H1 (cell line): ENCODE data around the gene RPL3. TPM values are rescaled to one million over a fixed set of nuclear protein-coding genes. Genes with fewer than 3 reads are reported as not detected.
"Not testable (repeated sequence)": the region's sequence is repeated elsewhere in the genome, so short reads cannot be mapped to it uniquely, and the experiment has no call there.

ENCODE experiments used
- CTCF ChIA-PET: fragments of 300-600 bp; sonication (Branson Sonifier 250); formaldehyde crosslinking; loops from one replicate; lab custom pipeline; 2021; ENCODE audit not compliant: partially characterized antibody; lab: Charles Lee
- POLR2A ChIA-PET: fragments of 300-600 bp; sonication (Branson Sonifier 250); formaldehyde crosslinking; loops from one replicate; lab custom pipeline; 2021; ENCODE audit warnings: inconsistent platforms; ENCODE audit not compliant: partially characterized antibody; lab: Charles Lee
- DNase-seq, 2 experiments: peaks; one replicate each; pipeline versions ENCODE4 v3.0.0 to v3.0.0-alpha.2; 2010 to 2022; ENCODE audit warnings: low spot score in 2 of 2, low read depth in 1 of 2, mixed read lengths in 1 of 2
- FAIRE-seq: peaks from 2 replicates; lab custom pipeline; 2011; peaks lifted over from hg19 to GRCh38; lab: Jason Lieb, UNC
- H2AFZ ChIP-seq: 2 replicates; pipeline ENCODE4 v1.8.1; 2012; ENCODE audit warnings: low read length, inconsistent platforms
- H2AK5ac ChIP-seq: 2 replicates; pipeline ENCODE4 v1.6.1; 2013; ENCODE audit warnings: low read depth, low read length
- H2BK120ac ChIP-seq: replicated peaks from 2 replicates; pipeline ENCODE3; 2013; ENCODE audit warnings: low read depth, low read length, inconsistent platforms
- H2BK12ac ChIP-seq: 2 replicates; pipeline ENCODE4 v1.6.1; 2013; ENCODE audit warnings: low read depth, low read length
- H2BK15ac ChIP-seq: 2 replicates; pipeline ENCODE4 v1.6.1; 2013; ENCODE audit warnings: low read length
- H2BK20ac ChIP-seq: 2 replicates; pipeline ENCODE4 v1.6.1; 2013; ENCODE audit warnings: low read length
- H2BK5ac ChIP-seq: 2 replicates; pipeline ENCODE4 v1.6.1; 2013; ENCODE audit warnings: low read depth, low read length
- H3K14ac ChIP-seq: 2 replicates; pipeline ENCODE4 v1.6.1; 2013; ENCODE audit warnings: inconsistent platforms; ENCODE audit not compliant: insufficient read length
- H3K18ac ChIP-seq: 2 replicates; pipeline ENCODE4 v1.6.1; 2013; ENCODE audit warnings: low read length; ENCODE audit errors: extremely low read depth
- H3K23ac ChIP-seq: 2 replicates; pipeline ENCODE4 v1.6.1; 2013; ENCODE audit warnings: inconsistent platforms; ENCODE audit not compliant: insufficient read length
- H3K23me2 ChIP-seq: 2 replicates; pipeline ENCODE4 v1.6.1; 2013; ENCODE audit warnings: low read depth, low read length
- H3K27ac ChIP-seq: 2 replicates; pipeline ENCODE4 v1.6.1; 2011; ENCODE audit warnings: low read depth, low read length, inconsistent platforms
- H3K27me3 ChIP-seq, 4 experiments: replicated peaks in 1 of 4; 1 replicate in 1 of 4; 2 replicates in 3 of 4; pipeline versions ENCODE4 v1.6.1 to v1.8.1; 2011 to 2013; ENCODE audit warnings: low read length in 3 of 4, mild to moderate bottlenecking in 3 of 4, inconsistent platforms in 2 of 4, mixed read lengths in 2 of 4, moderate library complexity in 1 of 4; ENCODE audit not compliant: control insufficient read depth in 3 of 4, insufficient read depth in 3 of 4; ENCODE audit errors: extremely low read depth in 1 of 4
- H3K36me3 ChIP-seq, 4 experiments: 2 replicates each; pipeline versions ENCODE4 v1.6.1 to v1.8.1; 2011 to 2013; ENCODE audit warnings: mild to moderate bottlenecking in 4 of 4, low read length in 3 of 4, moderate library complexity in 2 of 4, control low read depth in 1 of 4, inconsistent platforms in 1 of 4; ENCODE audit not compliant: insufficient read depth in 4 of 4, control insufficient read depth in 2 of 4
- H3K4ac ChIP-seq: replicated peaks from 2 replicates; pipeline ENCODE3; 2013; ENCODE audit warnings: low read length, low read depth, mixed read lengths, inconsistent platforms; ENCODE audit not compliant: insufficient read length
- H3K4me1 ChIP-seq, 4 experiments: replicated peaks in 1 of 4; 1 replicate in 1 of 4; 2 replicates in 3 of 4; pipeline versions ENCODE4 v1.6.1 to v1.8.1; 2011 to 2013; ENCODE audit warnings: low read length in 3 of 4, inconsistent platforms in 2 of 4, mixed read lengths in 1 of 4; ENCODE audit not compliant: insufficient read depth in 4 of 4, control insufficient read depth in 3 of 4
- H3K4me2 ChIP-seq, 2 experiments: 2 replicates each; pipeline versions ENCODE4 v1.6.1 to v1.8.1; 2011 to 2013; ENCODE audit warnings: low read depth in 2 of 2, low read length in 2 of 2, control low read depth in 1 of 2, inconsistent platforms in 1 of 2, mild to moderate bottlenecking in 1 of 2; ENCODE audit not compliant: insufficient read depth in 1 of 2
- H3K4me3 ChIP-seq, 4 experiments: fragments of 200-600, 300-600 bp in 1 of 4; sonication (generic), shearing (Covaris generic), sonication (Bioruptor Twin) in 1 of 4; 2 replicates each; pipeline versions ENCODE4 v1.5.1 to v1.8.1; 2011 to 2016; ENCODE audit warnings: low read length in 4 of 4, low read depth in 3 of 4, control low read depth in 2 of 4, inconsistent platforms in 2 of 4, mild to moderate bottlenecking in 2 of 4, mixed read lengths in 1 of 4, moderate library complexity in 1 of 4; ENCODE audit not compliant: insufficient read depth in 2 of 4; ENCODE audit errors: extremely low read depth in 1 of 4
- H3K56ac ChIP-seq: replicated peaks from 2 replicates; pipeline ENCODE3; 2013; ENCODE audit warnings: low read depth, mild to moderate bottlenecking, mixed read lengths, low read length, inconsistent platforms; ENCODE audit not compliant: insufficient read length
- H3K79me1 ChIP-seq: 2 replicates; pipeline ENCODE4 v1.6.1; 2013; ENCODE audit warnings: low read depth, low read length, control low read depth
- H3K79me2 ChIP-seq, 2 experiments: 2 replicates each; pipeline versions ENCODE4 v1.6.1 to v1.8.1; 2012 to 2013; ENCODE audit warnings: low read length in 2 of 2, mild to moderate bottlenecking in 2 of 2, inconsistent platforms in 1 of 2; ENCODE audit not compliant: insufficient read depth in 2 of 2, control insufficient read depth in 1 of 2
- H3K9ac ChIP-seq, 4 experiments: replicated peaks in 1 of 4; 1 replicate in 1 of 4; 2 replicates in 3 of 4; pipeline versions ENCODE4 v1.6.1 to v1.8.1; 2011 to 2013; ENCODE audit warnings: low read depth in 3 of 4, low read length in 3 of 4, control low read depth in 2 of 4, mild to moderate bottlenecking in 2 of 4, moderate library complexity in 2 of 4, inconsistent platforms in 1 of 4; ENCODE audit errors: extremely low read depth in 1 of 4
- H3K9me3 ChIP-seq, 2 experiments: 2 replicates each; pipeline versions ENCODE4 v1.6.1 to v1.8.1; 2012 to 2013; ENCODE audit warnings: mild to moderate bottlenecking in 2 of 2, moderate library complexity in 2 of 2, control low read depth in 1 of 2, inconsistent platforms in 1 of 2, low read depth in 1 of 2, low read length in 1 of 2, mixed read lengths in 1 of 2; ENCODE audit not compliant: insufficient read depth in 2 of 2
- H4K20me1 ChIP-seq, 2 experiments: replicated peaks in 1 of 2; 2 replicates each; pipeline versions ENCODE3 to v1.8.1; 2011 to 2013; ENCODE audit warnings: inconsistent platforms in 2 of 2, low read length in 2 of 2, mild to moderate bottlenecking in 1 of 2; ENCODE audit not compliant: insufficient read depth in 2 of 2, control insufficient read depth in 1 of 2
- H4K5ac ChIP-seq: 2 replicates; pipeline ENCODE4 v1.6.1; 2013; ENCODE audit warnings: low read length, low read depth, mixed read lengths, inconsistent platforms; ENCODE audit not compliant: insufficient read length
- H4K8ac ChIP-seq: 2 replicates; pipeline ENCODE4 v1.8.0; 2013; ENCODE audit warnings: mild to moderate bottlenecking, moderate library complexity, low read length, inconsistent platforms; ENCODE audit not compliant: insufficient read depth; ENCODE audit errors: extremely low read depth
- H4K91ac ChIP-seq: replicated peaks from 2 replicates; pipeline ENCODE3; 2013; ENCODE audit warnings: low read length, mixed read lengths, inconsistent platforms; ENCODE audit not compliant: insufficient read length
- WGBS, 2 experiments: shearing (Covaris generic) in 1 of 2; methylation state at CpG; one replicate each; pipeline versions ENCODE4 v1.1.6 to v1.1.7; 2013 to 2015; ENCODE audit warnings: low lambda C conversion rate in 2 of 2, mixed read lengths in 2 of 2, inconsistent platforms in 1 of 2, low coverage in 1 of 2, missing lambda C conversion rate in 1 of 2; ENCODE audit not compliant: insufficient replicate concordance in 2 of 2, insufficient coverage in 1 of 2, insufficient read length in 1 of 2; ENCODE audit errors: extremely low coverage in 1 of 2, missing lambda C conversion rate in 1 of 2; 5-methylcytosine and 5-hydroxymethylcytosine counted together
- polyA plus RNA-seq, 7 experiments: library from polyadenylated mRNA; depleted of rRNA in 3 of 7; stranded (reverse) in 5 of 7; unstranded in 2 of 7; fragments of >200 nt in 5 of 7; fragments of 200-250 nt in 2 of 7; gene quantifications; 1 replicate in 5 of 7; 2 replicates in 1 of 7; 4 replicates in 1 of 7; pipeline versions ENCODE4 v1.2.1 to v1.2.3, GENCODE V29; 2011 to 2013; ENCODE audit warnings: missing spikeins in 2 of 7, mixed read lengths in 2 of 7
- total RNA-seq: library from RNA; stranded (reverse); fragmentation: NEBNext Ultra II Directional; extraction: Animal tissue kit (Norgen Biotek cat#: 25700); gene quantifications from 2 replicates; pipeline ENCODE4 v1.2.1, GENCODE V29; 2021

RPL3 gene
- total and polyA plus RNA-seq, 2 of the 8 experiments (the other 6 are each of a cell fraction or from before 2014, with no cell fraction given) = 2,865 to 5,466 TPM

- H4K20me1 ChIP-seq, H3K27ac ChIP-seq, H2BK5ac ChIP-seq, H3K27me3 ChIP-seq, H3K4ac ChIP-seq, H3K9ac ChIP-seq, DNase-seq, H3K23ac ChIP-seq, H3K79me2 ChIP-seq, H3K4me2 ChIP-seq, H2AFZ ChIP-seq, H4K8ac ChIP-seq, H3K18ac ChIP-seq, H3K4me3 ChIP-seq, H4K91ac ChIP-seq, H3K14ac ChIP-seq, FAIRE-seq, H3K56ac ChIP-seq, H2BK20ac ChIP-seq, H2AK5ac ChIP-seq, H4K5ac ChIP-seq, H3K9me3 ChIP-seq, H2BK120ac ChIP-seq, H2BK15ac ChIP-seq, H3K23me2 ChIP-seq, H2BK12ac ChIP-seq, H3K79me1 ChIP-seq, H3K36me3 ChIP-seq: not testable (repeated sequence)
- POLR2A ChIA-PET = interaction anchor here (2.6 to 22.5 kb wide), 2 partner anchors 7 to 43 kb away, joined by 8 to 413 read pairs; partner anchors contain the start of genes RPL3 and SYNGR1
- H3K4me1 ChIP-seq = peaks cover 4 to 31% (median 20%) of the 10 kb centered on the region in 4 experiments
- WGBS, 2 experiments = 97% methylated on average over 13 of the region's 17 CpGs; no CpG with 5 or more reads in 1 of the 2 experiments
- CTCF ChIA-PET = interaction anchor here (0.6 to 1.9 kb wide), 8 partner anchors 15 to 488 kb away, joined by 3 to 11 read pairs (median 4); no protein-coding TSS in a partner anchor
These were observed 38.8 kb upstream of the RPL3 start for GRCh38 chr22:39358197-39358596.
